HFF-Myc (cell line): ENCODE data around the gene CARHSP1.
"Not testable (repeated sequence)": the region's sequence is repeated elsewhere in the genome, so short reads cannot be mapped to it uniquely, and the experiment has no call there.

ENCODE experiments used
- DNase-seq: peaks from one replicate; pipeline ENCODE4 v3.0.0-alpha.2; 2011; ENCODE audit warnings: low read depth; ENCODE audit errors: extremely low read depth
- H3K4me3 ChIP-seq: replicated peaks from 2 replicates; pipeline ENCODE4 v1.5.1; 2011; ENCODE audit warnings: low read depth, mild to moderate bottlenecking, control low read depth, low read length
- TF ChIP-seq, protein P1 (sequence below): IDR thresholded peaks from 2 replicates; pipeline ENCODE4 v1.5.1; 2012; ENCODE audit warnings: mild to moderate bottlenecking, low read depth, low read length, control low read depth; ENCODE audit errors: missing control alignments

CARHSP1 gene

DNA sequence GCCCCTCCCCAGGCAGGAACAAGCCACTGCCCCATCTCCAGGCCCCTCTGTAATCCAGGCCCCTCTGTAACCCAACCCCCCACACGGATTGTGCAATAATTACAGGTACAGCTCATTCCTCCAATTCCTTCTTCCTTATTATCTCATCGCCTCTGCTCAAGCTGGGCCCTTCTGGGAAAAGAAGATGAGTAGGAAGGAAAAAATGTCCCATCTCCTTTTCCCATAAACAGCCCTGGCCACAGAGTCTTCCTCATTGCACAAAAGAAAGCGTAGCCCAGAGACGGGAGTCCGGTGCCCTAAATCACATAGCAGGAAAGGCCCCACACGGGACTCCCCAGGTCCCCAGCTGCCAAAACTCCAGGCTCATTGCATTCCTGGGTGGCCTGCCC is 9.7 kb upstream of the CARHSP1 start:
- DNase-seq: no peak
- TF ChIP-seq, protein P1, sequence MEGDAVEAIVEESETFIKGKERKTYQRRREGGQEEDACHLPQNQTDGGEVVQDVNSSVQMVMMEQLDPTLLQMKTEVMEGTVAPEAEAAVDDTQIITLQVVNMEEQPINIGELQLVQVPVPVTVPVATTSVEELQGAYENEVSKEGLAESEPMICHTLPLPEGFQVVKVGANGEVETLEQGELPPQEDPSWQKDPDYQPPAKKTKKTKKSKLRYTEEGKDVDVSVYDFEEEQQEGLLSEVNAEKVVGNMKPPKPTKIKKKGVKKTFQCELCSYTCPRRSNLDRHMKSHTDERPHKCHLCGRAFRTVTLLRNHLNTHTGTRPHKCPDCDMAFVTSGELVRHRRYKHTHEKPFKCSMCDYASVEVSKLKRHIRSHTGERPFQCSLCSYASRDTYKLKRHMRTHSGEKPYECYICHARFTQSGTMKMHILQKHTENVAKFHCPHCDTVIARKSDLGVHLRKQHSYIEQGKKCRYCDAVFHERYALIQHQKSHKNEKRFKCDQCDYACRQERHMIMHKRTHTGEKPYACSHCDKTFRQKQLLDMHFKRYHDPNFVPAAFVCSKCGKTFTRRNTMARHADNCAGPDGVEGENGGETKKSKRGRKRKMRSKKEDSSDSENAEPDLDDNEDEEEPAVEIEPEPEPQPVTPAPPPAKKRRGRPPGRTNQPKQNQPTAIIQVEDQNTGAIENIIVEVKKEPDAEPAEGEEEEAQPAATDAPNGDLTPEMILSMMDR: no peak
- H3K4me3 ChIP-seq: no peak overlapping the region

DNA sequence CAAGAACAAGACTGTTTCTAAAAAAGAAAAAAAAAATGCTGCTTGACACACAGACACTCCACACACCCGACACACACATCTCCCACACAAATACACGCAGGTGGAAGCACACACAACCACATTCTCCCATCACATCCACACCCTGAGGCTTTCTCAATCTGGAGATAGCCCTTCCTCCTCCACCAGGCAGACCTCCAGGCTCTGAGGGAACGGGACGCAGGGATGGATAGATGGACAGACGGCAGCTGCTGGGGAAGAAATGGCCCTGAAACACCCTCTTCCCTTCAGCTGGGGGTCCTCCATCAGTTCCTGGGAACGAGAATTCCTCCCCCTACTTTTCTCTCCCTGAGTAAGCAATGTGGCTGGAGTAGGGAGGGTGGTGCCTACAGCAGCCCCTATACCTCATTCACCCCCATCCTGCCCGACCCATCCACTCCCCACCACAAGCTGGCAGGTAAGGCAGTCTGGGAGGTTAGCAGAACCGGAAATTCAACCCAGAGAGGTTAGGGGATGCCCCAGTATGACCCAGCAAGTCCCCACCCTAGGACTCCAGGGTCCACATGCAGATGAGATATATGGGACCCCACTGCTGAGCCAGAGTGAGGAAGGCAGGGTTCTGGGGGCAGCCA is 9.2 kb upstream of the CARHSP1 start:
- DNase-seq: no peak
- TF ChIP-seq, protein P1: no peak
- no peak overlapping the region for H3K4me3 ChIP-seq

DNA sequence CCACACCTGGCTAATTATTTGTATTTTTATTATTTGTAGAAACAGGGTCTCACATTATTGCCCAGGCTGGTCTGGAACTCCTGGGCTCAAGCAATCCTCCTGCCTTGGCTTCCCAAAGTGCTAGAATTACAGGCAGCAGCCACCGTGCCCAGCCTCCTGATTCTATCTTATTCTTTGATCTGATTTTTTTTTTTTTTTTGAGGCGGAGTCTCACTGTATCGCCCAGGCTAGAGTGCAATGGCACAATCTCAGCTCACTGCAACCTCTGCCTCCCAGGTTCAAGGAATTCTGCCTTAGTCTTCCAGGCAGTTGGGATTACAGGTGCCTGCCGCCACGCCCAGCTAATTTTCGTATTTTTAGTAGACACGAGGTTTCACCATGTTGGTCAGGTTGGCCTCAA is 6.5 kb upstream of the CARHSP1 start:
- not testable (repeated sequence) for H3K4me3 ChIP-seq, DNase-seq

DNA sequence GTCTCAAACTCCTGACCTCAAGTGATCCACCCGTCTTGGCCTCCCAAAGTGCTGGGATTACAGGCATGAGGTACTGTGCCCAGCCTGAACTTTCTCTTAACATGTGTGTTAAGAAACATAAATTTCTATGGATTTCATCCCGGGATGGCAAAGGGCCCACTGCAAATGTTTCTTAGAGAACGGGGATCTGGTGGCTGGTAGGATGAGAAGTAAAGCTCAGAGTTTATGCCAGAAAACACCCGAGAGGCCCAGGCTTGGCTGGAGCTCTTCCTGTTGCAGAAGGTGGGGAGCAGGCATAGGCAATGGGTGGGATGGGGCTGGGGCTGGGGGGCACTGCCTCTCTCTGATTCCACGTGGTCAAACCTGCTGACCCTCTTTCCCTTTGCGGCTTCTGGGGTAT is 5.6 kb upstream of the CARHSP1 start:
- TF ChIP-seq, protein P1: no peak

DNA sequence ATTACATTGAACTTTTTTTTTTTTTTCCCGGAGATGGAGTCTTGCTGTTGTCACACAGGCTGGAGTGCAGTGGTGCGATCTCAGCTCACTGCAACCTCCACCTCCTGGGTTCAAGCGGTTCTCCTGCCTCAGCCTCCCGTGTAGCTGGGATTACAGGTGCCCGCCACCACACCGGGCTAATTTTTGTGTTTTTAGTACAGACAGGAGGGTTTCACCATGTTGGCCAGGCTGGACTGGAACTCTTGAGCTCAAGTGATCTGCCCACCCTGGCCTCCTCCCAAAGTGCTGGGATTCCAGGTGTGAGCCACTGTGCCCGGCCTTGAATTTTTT is 5.0 kb upstream of the CARHSP1 start:
- DNase-seq, H3K4me3 ChIP-seq: not testable (repeated sequence)

More for the DNA sequence above, 5.6 kb upstream of the CARHSP1 start:
- H3K4me3 ChIP-seq: no peak overlapping the region
- DNase-seq: no peak

DNA sequence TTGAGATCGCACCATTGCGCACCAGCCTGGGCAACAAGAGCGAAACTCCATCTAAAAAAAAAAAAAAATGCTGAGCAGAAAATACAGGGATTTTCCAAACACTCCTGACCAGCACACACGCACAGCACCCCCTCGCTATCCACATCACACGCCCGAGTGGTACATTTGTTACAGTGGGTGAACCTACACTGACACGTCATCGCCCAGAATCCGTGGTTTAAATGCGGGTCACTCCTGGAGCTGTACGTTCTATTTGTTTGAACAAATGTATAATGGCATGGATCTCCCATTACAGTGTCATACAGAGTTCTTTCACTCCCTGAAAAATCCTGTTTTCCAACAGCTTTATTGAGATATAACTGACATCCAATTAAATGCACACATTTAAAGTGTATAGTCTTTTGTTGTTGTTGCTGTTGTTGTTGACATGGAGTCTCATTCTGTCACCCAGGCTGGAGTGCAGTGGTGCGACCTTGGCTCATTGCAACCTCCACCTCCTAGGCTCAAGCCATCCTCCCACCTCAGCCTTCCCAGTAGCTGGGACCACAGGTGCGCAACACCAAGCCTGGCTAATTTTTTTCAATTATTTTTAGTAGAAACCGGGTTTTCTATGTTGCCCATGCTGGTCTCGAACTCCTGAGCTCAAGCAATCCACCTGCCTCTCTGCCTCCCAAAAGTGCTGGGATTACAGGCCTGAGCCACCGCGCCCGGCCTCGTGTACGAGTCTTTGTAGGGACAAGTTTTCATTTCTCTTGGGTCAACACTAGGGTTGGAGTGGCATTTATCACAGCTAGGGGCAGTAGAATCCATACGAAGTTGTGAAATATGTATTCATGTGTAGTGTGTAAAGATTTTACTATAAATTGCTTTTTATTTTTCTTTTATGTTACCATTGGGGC is 4.4 kb upstream of the CARHSP1 start:
- H3K4me3 ChIP-seq: no peak overlapping the region
- no peak for DNase-seq
- TF ChIP-seq, protein P1: peak; percentile 12

DNA sequence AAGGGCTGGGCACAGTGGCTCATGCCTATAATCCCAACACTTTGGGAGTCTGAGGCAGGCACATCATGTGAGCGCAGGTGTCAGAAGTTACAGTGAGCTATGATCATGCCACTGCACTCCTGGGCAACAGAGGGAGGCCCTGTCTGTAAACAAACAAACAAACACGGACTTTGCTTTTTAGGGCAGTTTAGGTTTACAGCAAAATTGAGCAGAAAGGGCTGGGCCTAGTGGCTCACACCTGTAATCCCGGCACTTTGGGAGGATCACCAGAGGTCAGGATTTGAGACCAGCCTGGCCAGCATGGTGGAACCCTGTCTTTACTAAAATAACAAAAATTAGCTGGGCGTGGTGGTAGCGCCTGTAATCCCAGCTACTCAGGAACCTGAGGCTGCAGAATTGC is 3.3 kb upstream of the CARHSP1 start:
- TF ChIP-seq, protein P1: no peak
- no peak for DNase-seq
- H3K4me3 ChIP-seq: no peak overlapping the region

DNA sequence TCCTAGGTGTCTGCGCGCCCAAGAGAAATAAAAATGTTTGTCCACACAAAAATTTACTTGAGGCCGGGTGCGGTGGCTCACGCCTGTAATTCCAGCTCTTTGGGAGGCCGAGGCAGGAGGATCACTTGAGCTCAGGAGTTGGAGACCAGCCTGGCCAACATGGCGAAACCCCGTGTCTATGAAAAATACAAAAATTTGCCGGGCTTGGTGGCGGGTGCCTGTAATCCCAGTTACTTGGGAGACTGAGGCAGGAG is 1.1 kb upstream of the CARHSP1 start:
- DNase-seq, H3K4me3 ChIP-seq: not testable (repeated sequence)
